ENCODE measurements around the gene ADARB1.

Gene ADARB1

GRCh38 chr21:45148316-45148990 is 74.1 kb downstream of the ADARB1 start (continued):
- TF ChIP-seq PRDM2 (tag by site-specific recombination; IDR thresholded peaks at IDR 0.05; ENCODE audit: borderline replicate concordance) = no peak
- no peak for TF ChIP-seq ZEB2 (tag by site-specific recombination; IDR thresholded peaks at IDR 0.05)
- 0 out of 2 replicates have a peak, but pooled peaks have one; percentile 26 for TF ChIP-seq ZFHX2 (tag by site-specific recombination; conservative IDR thresholded peaks at IDR 0.05)
- no peak for TF ChIP-seq TRIM28 (IDR thresholded peaks at IDR 0.05; ENCODE audit: borderline replicate concordance, low read length)

DNA sequence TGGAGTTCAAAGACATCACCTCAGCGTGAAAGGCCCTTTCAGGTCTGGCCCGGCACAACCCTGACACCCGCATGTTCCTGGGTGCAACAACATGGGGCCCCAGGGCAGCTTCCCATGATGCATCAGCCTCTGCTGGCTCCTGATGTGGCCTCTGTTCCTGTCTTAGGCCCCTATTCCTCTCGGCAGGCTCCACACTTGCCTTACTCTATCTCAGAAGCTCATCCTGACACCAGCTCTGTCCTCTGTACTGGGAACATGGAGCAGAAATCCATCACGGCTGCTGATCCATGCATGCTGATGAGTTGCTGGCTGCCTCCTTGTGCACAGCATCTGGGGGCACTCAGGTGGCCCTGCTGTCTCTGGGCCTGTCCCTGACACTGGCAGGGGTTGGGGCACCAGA is 74.6 kb downstream of the ADARB1 start:
- ChIA-PET CTCF (interaction anchor here (3.0 to 8.9 kb wide), 2 partner anchors 9 to 12 kb away, joined by 20 to 97 read pairs; no protein-coding TSS in a partner anchor), POLR2A (no interaction called here)
- Histone ChIP-seq H3K4me1 (ENCODE audit: control insufficient read depth, insufficient read depth, low read length) (no peaks in the 10 kb centered on the region), H3K36me3 (ENCODE audit: control insufficient read depth in 2 of 2, insufficient read depth in 1 of 2, low read length in 2 of 2) (no peaks in the 10 kb centered on the region), H3K27ac (ENCODE audit: extremely low read depth, low read depth, low read length) (no peak overlapping the region), H3K4me3 (ENCODE audit: low read depth, low read length) (no peak overlapping the region), H3K9me3 (ENCODE audit: control insufficient read depth, insufficient read depth, low read depth, low read length) (no peaks in the 10 kb centered on the region)
- TF ChIP-seq ZNF658 (tag by site-specific recombination; IDR thresholded peaks at IDR 0.05) = no peak

GRCh38 chr21:45150638-45151131 is 76.3 kb downstream of the ADARB1 start:
- no peak for TF ChIP-seq KLF17 (tag by site-specific recombination; IDR thresholded peaks at IDR 0.05)
- TF ChIP-seq ZNF132 (tag by site-specific recombination; IDR thresholded peaks at IDR 0.05; ENCODE audit: borderline replicate concordance) = no peak
- no peak for TF ChIP-seq BCL11B (tag by site-specific recombination; IDR thresholded peaks at IDR 0.05; ENCODE audit: low read depth)
- TF ChIP-seq ZBTB17 (tag by site-specific recombination; IDR thresholded peaks at IDR 0.05) = no peak
- TF ChIP-seq ZSCAN4 (tag by site-specific recombination; IDR thresholded peaks at IDR 0.05) = no peak
- no peak for TF ChIP-seq ZNF549 (tag by site-specific recombination; IDR thresholded peaks at IDR 0.05)
- 0 out of 2 replicates have a peak, but pooled peaks have one; percentile 38 for TF ChIP-seq KLF1 (tag by site-specific recombination; IDR thresholded peaks at IDR 0.05)
- TF ChIP-seq ZFHX2 (tag by site-specific recombination; conservative IDR thresholded peaks at IDR 0.05) = peak; percentile 27; the same call in 1 of the 2 replicates
- TF ChIP-seq EGR2 (tag by site-specific recombination; IDR thresholded peaks at IDR 0.05; ENCODE audit: low read depth) = peak; percentile 43
- no peaks in the 10 kb centered on the region for H3K4me1 ChIP-seq (ENCODE audit: control insufficient read depth, insufficient read depth, low read length)
- no peaks in the 10 kb centered on the region for H3K36me3 ChIP-seq (ENCODE audit: control insufficient read depth in 2 of 2, insufficient read depth in 1 of 2, low read length in 2 of 2)
- H3K9me3 ChIP-seq (ENCODE audit: control insufficient read depth, insufficient read depth, low read depth, low read length) = no peaks in the 10 kb centered on the region
- POLR2A ChIA-PET = interaction anchor here (0.7 kb wide), 1 partner anchor 12 kb away, joined by 4 read pairs; no protein-coding TSS in a partner anchor
- no peak overlapping the region for H3K27ac ChIP-seq (ENCODE audit: extremely low read depth, low read depth, low read length)
- no peak overlapping the region for H3K4me3 ChIP-seq (ENCODE audit: low read depth, low read length)
- CTCF ChIA-PET = interaction anchor here (0.9 to 8.9 kb wide), 3 partner anchors 10 to 201 kb away, joined by 3 to 97 read pairs (median 20); no protein-coding TSS in a partner anchor
